Uterus (tissue), 2 donors: ENCODE data around the gene CDSN.

Experiments used
- POLR2A ChIP-seq, 2 donors: fragments of 450-650 bp; IDR thresholded peaks; one replicate each; pipeline ENCODE4 v1.6.1; 2016; ENCODE audit warnings: antibody characterized with exemption in 2 of 2, mild to moderate bottlenecking in 1 of 2, moderate library complexity in 1 of 2
- TF ChIP-seq, protein P1 (sequence below), 4 experiments: fragments of 200-600 bp in 2 of 4; fragments of 450-650 bp in 2 of 4; sonication (generic) in 2 of 4; IDR thresholded peaks; one replicate each; pipeline ENCODE4 v1.5.1; 2016 to 2019; ENCODE audit warnings: antibody characterized with exemption in 4 of 4, mild to moderate bottlenecking in 2 of 4, moderate library complexity in 1 of 4

DNA sequence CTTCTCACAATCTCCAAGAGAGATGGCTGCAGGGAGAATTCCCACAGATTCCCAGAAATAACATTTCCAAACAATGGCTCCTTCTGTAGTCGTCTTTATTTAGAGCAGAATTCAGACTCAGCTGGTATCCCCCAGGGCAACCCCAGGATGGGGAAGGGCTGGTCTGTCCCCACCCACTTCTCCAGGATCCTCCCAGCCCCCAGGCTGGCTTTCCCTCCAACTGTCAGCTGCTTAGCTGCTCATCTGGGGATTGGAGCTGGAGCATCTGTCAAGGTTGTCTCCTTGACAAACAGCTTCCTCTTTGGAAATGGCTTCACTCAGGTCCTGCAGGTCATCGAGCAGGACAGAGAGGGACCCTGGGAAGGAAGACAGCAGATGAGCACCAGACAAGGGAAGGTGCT lies 22.1 kb upstream of the CDSN start:
- TF ChIP-seq, protein P1, sequence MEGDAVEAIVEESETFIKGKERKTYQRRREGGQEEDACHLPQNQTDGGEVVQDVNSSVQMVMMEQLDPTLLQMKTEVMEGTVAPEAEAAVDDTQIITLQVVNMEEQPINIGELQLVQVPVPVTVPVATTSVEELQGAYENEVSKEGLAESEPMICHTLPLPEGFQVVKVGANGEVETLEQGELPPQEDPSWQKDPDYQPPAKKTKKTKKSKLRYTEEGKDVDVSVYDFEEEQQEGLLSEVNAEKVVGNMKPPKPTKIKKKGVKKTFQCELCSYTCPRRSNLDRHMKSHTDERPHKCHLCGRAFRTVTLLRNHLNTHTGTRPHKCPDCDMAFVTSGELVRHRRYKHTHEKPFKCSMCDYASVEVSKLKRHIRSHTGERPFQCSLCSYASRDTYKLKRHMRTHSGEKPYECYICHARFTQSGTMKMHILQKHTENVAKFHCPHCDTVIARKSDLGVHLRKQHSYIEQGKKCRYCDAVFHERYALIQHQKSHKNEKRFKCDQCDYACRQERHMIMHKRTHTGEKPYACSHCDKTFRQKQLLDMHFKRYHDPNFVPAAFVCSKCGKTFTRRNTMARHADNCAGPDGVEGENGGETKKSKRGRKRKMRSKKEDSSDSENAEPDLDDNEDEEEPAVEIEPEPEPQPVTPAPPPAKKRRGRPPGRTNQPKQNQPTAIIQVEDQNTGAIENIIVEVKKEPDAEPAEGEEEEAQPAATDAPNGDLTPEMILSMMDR (IDR thresholded peaks at IDR 0.05), result no peak
- TF ChIP-seq POLR2A (IDR thresholded peaks at IDR 0.05), result no peak
